MCF 10A (cell line): ENCODE data around the gene TRIM40. TPM values are rescaled to one million over a fixed set of nuclear protein-coding genes. Genes with fewer than 3 reads are reported as not detected.

Experiments used
- BruUV-seq: library from RNA; stranded (reverse); fragments of 400-500 nt; replicated peaks from 2 replicates; lab custom pipeline; 2021; lab: Mats Ljungman, UMichigan
- CTCF ChIA-PET: fragments of 300-600 bp; sonication (Branson Sonifier 250); formaldehyde crosslinking; extraction: SDS; loops from one replicate; lab custom pipeline; 2021; ENCODE audit warnings: antibody characterized with exemption, inconsistent platforms; lab: Yijun Ruan, JAX
- POLR2A ChIA-PET: fragments of 300-600, 350-650 bp; sonication (Branson Sonifier 250); formaldehyde crosslinking; extraction: SDS; loops from one replicate; lab custom pipeline; 2020; ENCODE audit warnings: antibody characterized with exemption, inconsistent platforms; lab: Yijun Ruan, JAX
- DNase-seq: peaks from one replicate; pipeline ENCODE4 v3.0.0-alpha.2; 2018; ENCODE audit not compliant: unreplicated experiment
- H3K27ac Mint-ChIP-seq: one replicate; pipeline ENCODE4 v1.8.0; 2022; ENCODE audit warnings: mild to moderate bottlenecking, low read depth, mixed read lengths; ENCODE audit not compliant: unreplicated experiment
- H3K27me3 Mint-ChIP-seq: one replicate; pipeline ENCODE4 v1.8.0; 2022; ENCODE audit warnings: mixed read lengths; ENCODE audit not compliant: insufficient read depth, unreplicated experiment
- H3K36me3 Mint-ChIP-seq: one replicate; pipeline ENCODE4 v1.8.0; 2022; ENCODE audit warnings: mild to moderate bottlenecking, moderate library complexity, mixed read lengths; ENCODE audit not compliant: insufficient read depth, unreplicated experiment
- H3K4me1 Mint-ChIP-seq: one replicate; pipeline ENCODE4 v1.8.0; 2022; ENCODE audit warnings: mixed read lengths; ENCODE audit not compliant: insufficient read depth, unreplicated experiment
- H3K4me3 Mint-ChIP-seq: one replicate; pipeline ENCODE4 v1.8.0; 2022; ENCODE audit warnings: mild to moderate bottlenecking, moderate library complexity, mixed read lengths; ENCODE audit not compliant: unreplicated experiment
- H3K9me3 Mint-ChIP-seq: one replicate; pipeline ENCODE4 v1.8.0; 2022; ENCODE audit warnings: mixed read lengths; ENCODE audit not compliant: unreplicated experiment
- intact Hi-C: fragments of 100-400 bp; cut with micrococcal nuclease; formaldehyde crosslinking; loops from 2 replicates; pipeline ENCODE4 v1.14.1; 2022
- total RNA-seq: library from RNA; stranded (reverse); gene quantifications from 2 replicates; pipeline ENCODE4 v1.2.3, GENCODE V29; 2022
- TF ChIP-seq, protein P1 (sequence below): fragments of 200-600 bp; IDR thresholded peaks from one replicate; pipeline ENCODE4 v1.8.0; 2022; ENCODE audit warnings: antibody characterized with exemption, mild to moderate bottlenecking; ENCODE audit not compliant: unreplicated experiment

Gene TRIM40
- total RNA-seq, 1 experiment from 2014 or later: not detected

- intact Hi-C loops: loop anchor here (1.0 to 2.0 kb wide), 5 partner anchors 27 to 223 kb away; partner anchors contain the start of genes PPP1R11, TRIM26 and TRIM39
- H3K4me3 Mint-ChIP-seq: no peak overlapping the region
- no peaks in the 10 kb centered on the region for H3K36me3 Mint-ChIP-seq
- TF ChIP-seq, protein P1, sequence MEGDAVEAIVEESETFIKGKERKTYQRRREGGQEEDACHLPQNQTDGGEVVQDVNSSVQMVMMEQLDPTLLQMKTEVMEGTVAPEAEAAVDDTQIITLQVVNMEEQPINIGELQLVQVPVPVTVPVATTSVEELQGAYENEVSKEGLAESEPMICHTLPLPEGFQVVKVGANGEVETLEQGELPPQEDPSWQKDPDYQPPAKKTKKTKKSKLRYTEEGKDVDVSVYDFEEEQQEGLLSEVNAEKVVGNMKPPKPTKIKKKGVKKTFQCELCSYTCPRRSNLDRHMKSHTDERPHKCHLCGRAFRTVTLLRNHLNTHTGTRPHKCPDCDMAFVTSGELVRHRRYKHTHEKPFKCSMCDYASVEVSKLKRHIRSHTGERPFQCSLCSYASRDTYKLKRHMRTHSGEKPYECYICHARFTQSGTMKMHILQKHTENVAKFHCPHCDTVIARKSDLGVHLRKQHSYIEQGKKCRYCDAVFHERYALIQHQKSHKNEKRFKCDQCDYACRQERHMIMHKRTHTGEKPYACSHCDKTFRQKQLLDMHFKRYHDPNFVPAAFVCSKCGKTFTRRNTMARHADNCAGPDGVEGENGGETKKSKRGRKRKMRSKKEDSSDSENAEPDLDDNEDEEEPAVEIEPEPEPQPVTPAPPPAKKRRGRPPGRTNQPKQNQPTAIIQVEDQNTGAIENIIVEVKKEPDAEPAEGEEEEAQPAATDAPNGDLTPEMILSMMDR: no peak
- CTCF ChIA-PET: interaction anchor here (0.6 to 5.2 kb wide), 33 partner anchors 8 to 450 kb away, joined by 3 to 153 read pairs (median 5); partner anchors contain the start of genes PPP1R11, TRIM10 and TRIM31
- H3K27me3 Mint-ChIP-seq: peaks cover 1% of the 10 kb centered on the region
- BruUV-seq: no TSS peak
- POLR2A ChIA-PET: interaction anchor here (0.7 to 5.6 kb wide), 10 partner anchors 9 to 106 kb away, joined by 3 to 83 read pairs (median 6); partner anchors contain the start of genes POLR1H, PPP1R11, RNF39 and TRIM31
- DNase-seq: no peak
- H3K4me1 Mint-ChIP-seq: peaks cover 32% of the 10 kb centered on the region
- no peaks in the 10 kb centered on the region for H3K9me3 Mint-ChIP-seq
- H3K27ac Mint-ChIP-seq: no peak overlapping the region
These were observed 32.1 kb upstream of the TRIM40 start for GRCh38 chr6:30103872-30104179.

DNA sequence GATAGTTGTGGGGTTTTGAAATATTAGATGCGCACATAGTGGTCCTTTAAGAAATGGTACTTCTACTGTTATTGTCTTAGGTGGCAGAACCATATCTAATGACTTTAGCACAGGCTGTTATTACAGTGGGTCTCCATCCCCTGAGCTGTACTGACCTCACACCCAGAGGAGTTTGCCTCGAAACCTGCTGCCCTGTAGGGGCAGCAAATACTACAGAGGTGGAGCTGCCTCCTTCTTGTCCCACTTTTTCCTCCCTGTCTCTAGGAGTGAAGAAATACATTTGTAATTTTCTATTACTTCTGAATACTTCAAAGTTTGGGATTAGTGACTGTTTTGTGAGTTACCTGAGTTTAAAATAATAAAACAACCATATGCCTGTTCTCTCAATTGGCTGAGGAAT lies 31.3 kb upstream of the TRIM40 start:
- POLR2A ChIA-PET: interaction anchor here (0.9 to 5.6 kb wide), 6 partner anchors 26 to 50 kb away, joined by 3 to 83 read pairs (median 12); partner anchors contain the start of genes POLR1H, PPP1R11 and RNF39
- H3K36me3 Mint-ChIP-seq: no peaks in the 10 kb centered on the region
- CTCF ChIA-PET: interaction anchor here (0.7 to 5.2 kb wide), 15 partner anchors 11 to 451 kb away, joined by 3 to 153 read pairs (median 5); partner anchors contain the start of gene PPP1R11
- H3K4me3 Mint-ChIP-seq: no peak overlapping the region
- peaks cover 32% of the 10 kb centered on the region for H3K4me1 Mint-ChIP-seq
- no peaks in the 10 kb centered on the region for H3K9me3 Mint-ChIP-seq
- intact Hi-C loops: no loop called here
- no peak overlapping the region for H3K27ac Mint-ChIP-seq
- no peaks in the 10 kb centered on the region for H3K27me3 Mint-ChIP-seq
- no peak for DNase-seq
- TF ChIP-seq, protein P1: no peak
- BruUV-seq: no TSS peak

DNA sequence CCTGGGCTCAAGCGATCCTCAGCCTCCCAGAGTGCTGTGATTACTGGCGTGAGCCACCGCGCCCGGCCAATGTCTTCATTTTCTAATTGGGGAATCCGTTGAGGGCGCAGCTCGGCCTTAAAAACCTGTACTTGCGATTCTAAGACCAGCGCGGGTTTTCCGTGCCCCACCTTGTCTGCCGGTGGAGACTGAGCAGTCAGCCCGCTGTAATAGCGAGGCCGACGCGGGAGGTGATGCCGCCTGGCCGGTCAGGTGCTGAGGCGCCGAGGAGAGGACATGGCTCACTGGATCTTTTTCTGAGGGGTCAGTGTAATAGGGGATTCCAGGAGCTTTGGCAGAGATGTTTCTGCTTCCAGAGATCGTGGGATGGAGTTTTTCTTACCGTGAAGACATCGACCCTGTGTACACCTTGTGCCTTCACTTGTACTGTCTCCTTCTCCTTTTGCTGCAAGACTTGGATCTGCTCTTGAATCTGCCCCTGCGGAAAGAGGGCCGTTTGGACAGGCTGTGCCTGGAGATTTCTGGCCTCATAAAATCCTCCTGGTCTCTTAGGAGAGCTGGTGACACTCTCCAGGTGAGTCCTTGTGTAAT lies 24.6 kb upstream of the TRIM40 start:
- ChIA-PET CTCF (interaction anchor here (0.6 to 1.7 kb wide), 4 partner anchors 8 to 21 kb away, joined by 3 to 8 read pairs (median 5); no protein-coding TSS in a partner anchor), POLR2A (no interaction called here)
- BruUV-seq: no TSS peak
- no peaks in the 10 kb centered on the region for H3K36me3 Mint-ChIP-seq
- no peak overlapping the region for H3K4me3 Mint-ChIP-seq
- no peak for DNase-seq
- no peaks in the 10 kb centered on the region for H3K9me3 Mint-ChIP-seq
- H3K27me3 Mint-ChIP-seq: peaks cover 32% of the 10 kb centered on the region
- intact Hi-C loops: no loop called here
- H3K4me1 Mint-ChIP-seq: peaks cover 8% of the 10 kb centered on the region
- TF ChIP-seq, protein P1: no peak
- H3K27ac Mint-ChIP-seq: no peak overlapping the region

GRCh38 chr6:30112402-30112994 lies 23.4 kb upstream of the TRIM40 start:
- Mint-ChIP-seq H3K27ac (no peak overlapping the region), H3K9me3 (no peaks in the 10 kb centered on the region), H3K27me3 (peaks cover 32% of the 10 kb centered on the region), H3K36me3 (no peaks in the 10 kb centered on the region), H3K4me1 (peaks cover 6% of the 10 kb centered on the region), H3K4me3 (no peak overlapping the region)
- no peak for DNase-seq
- POLR2A ChIA-PET: interaction anchor here (0.9 to 2.1 kb wide), 2 partner anchors 9 to 18 kb away, joined by 3 to 7 read pairs; no protein-coding TSS in a partner anchor
- BruUV-seq: no TSS peak
- intact Hi-C loops: no loop called here
- TF ChIP-seq, protein P1: no peak
- CTCF ChIA-PET: interaction anchor here (1.0 to 1.7 kb wide), 4 partner anchors 9 to 19 kb away, joined by 3 to 8 read pairs (median 6); no protein-coding TSS in a partner anchor
